Right ventricle myocardium superior (tissue), 1 donor: ENCODE results near the gene GDF10. TPM values are rescaled to one million over a fixed set of nuclear protein-coding genes. Genes with fewer than 3 reads are reported as not detected.

ENCODE experiments used
- ATAC-seq: fragments of 200-7000 bp; cut with Tn5 transposase; one replicate; pipeline ENCODE4 v1.9.1; 2020; ENCODE audit warnings: mild to moderate bottlenecking; ENCODE audit not compliant: poor library complexity
- DNase-seq: peaks from one replicate; pipeline ENCODE4 v3.0.0-alpha.2; 2020
- intact Hi-C: fragments of 100-400 bp; cut with DNase I; formaldehyde crosslinking; loops from one replicate; pipeline ENCODE4 v1.11.2; 2022
- total RNA-seq: library from RNA; stranded (reverse); fragmentation: NEBNext Ultra II Directional; extraction: Animal tissue kit (Norgen Biotek cat#: 25700); gene quantifications from one replicate; pipeline ENCODE4 v1.2.1, GENCODE V29; 2021
- donor health status: DM: no; HTN: yes; CAD: no; lungs with severe emphysema.

GDF10 gene
- total RNA-seq, 1 donor from 2014 or later = 0.11 TPM

GRCh38 chr10:47287805-47288204 is 12.2 kb upstream of the GDF10 start:
- DNase-seq = no peak
- ATAC-seq = no peak
- intact Hi-C loops = no loop called here

- ATAC-seq (no peak), DNase-seq (no peak)
- intact Hi-C loops = no loop called here
These were observed 11.8 kb upstream of the GDF10 start for GRCh38 chr10:47288236-47288635.

- intact Hi-C loops = no loop called here
- ATAC-seq (no peak), DNase-seq (no peak)
These were observed 11.0 kb upstream of the GDF10 start for GRCh38 chr10:47288916-47289495.

- intact Hi-C loops = no loop called here
- ATAC-seq (no peak), DNase-seq (no peak)
These were observed 10.1 kb upstream of the GDF10 start for GRCh38 chr10:47289921-47290320.

GRCh38 chr10:47290338-47290737 is 9.7 kb upstream of the GDF10 start:
- intact Hi-C loops = no loop called here
- no peak for DNase-seq
- ATAC-seq = no peak

GRCh38 chr10:47291682-47292081 is 8.3 kb upstream of the GDF10 start:
- DNase-seq = no peak
- no peak for ATAC-seq
- intact Hi-C loops = no loop called here

- ATAC-seq (no peak), DNase-seq (no peak)
- intact Hi-C loops = no loop called here
These were observed 5.9 kb upstream of the GDF10 start for GRCh38 chr10:47294057-47294456.

- intact Hi-C loops = no loop called here
- no peak for DNase-seq
- ATAC-seq = no peak
These were observed 5.5 kb upstream of the GDF10 start for GRCh38 chr10:47294501-47294900.

- intact Hi-C loops = no loop called here
- no peak for ATAC-seq
- DNase-seq = no peak
These were observed 4.6 kb upstream of the GDF10 start for GRCh38 chr10:47295411-47295810.

GRCh38 chr10:47296156-47296894 is 3.7 kb upstream of the GDF10 start:
- intact Hi-C loops = no loop called here
- ATAC-seq = no peak
- DNase-seq = no peak

- DNase-seq = no peak
- intact Hi-C loops = no loop called here
- no peak for ATAC-seq
These were observed 3.1 kb upstream of the GDF10 start for GRCh38 chr10:47296941-47297340.

GRCh38 chr10:47297866-47298540 is 2.0 kb upstream of the GDF10 start:
- intact Hi-C loops = no loop called here
- DNase-seq = no peak
- ATAC-seq = no peak

- DNase-seq (no peak), ATAC-seq (peak; percentile 30)
These were observed 1.3 kb upstream of the GDF10 start for GRCh38 chr10:47298715-47299114.

GRCh38 chr10:47300429-47300931 is 483 bp downstream of the GDF10 start:
- DNase-seq (no peak), ATAC-seq (peak; percentile 31)
- intact Hi-C loops = no loop called here

More at GRCh38 chr10:47298715-47299114, 1.3 kb upstream of the GDF10 start:
- intact Hi-C loops = no loop called here

GRCh38 chr10:47301833-47302232 is 1.8 kb downstream of the GDF10 start:
- intact Hi-C loops = no loop called here
- DNase-seq (no peak), ATAC-seq (no peak)

GRCh38 chr10:47303105-47303504 is 3.1 kb downstream of the GDF10 start:
- intact Hi-C loops = no loop called here
- DNase-seq = no peak
- no peak for ATAC-seq

- ATAC-seq (no peak), DNase-seq (no peak)
- intact Hi-C loops = no loop called here
These were observed 3.9 kb downstream of the GDF10 start for GRCh38 chr10:47303866-47304265.

- intact Hi-C loops = no loop called here
- ATAC-seq = no peak
These were observed 5.6 kb downstream of the GDF10 start for GRCh38 chr10:47305566-47305965.

GRCh38 chr10:47306387-47307210 is 6.6 kb downstream of the GDF10 start:
- intact Hi-C loops = no loop called here
- ATAC-seq = no peak
- no peak for DNase-seq

More at GRCh38 chr10:47305566-47305965, 5.6 kb downstream of the GDF10 start:
- DNase-seq = no peak
